Mesenteric fat pad (tissue), 1 donor: ENCODE results near the gene BAIAP2. TPM values are rescaled to one million over a fixed set of nuclear protein-coding genes. Genes with fewer than 3 reads are reported as not detected.

ENCODE experiments used
- DNase-seq: peaks from one replicate; pipeline ENCODE4 v3.0.0-alpha.2; 2020; ENCODE audit warnings: low spot score
- long read RNA-seq: library from polyadenylated mRNA; unstranded; transcript quantifications from one replicate; pipeline ENCODE4 v2.0.0, GENCODE V29; 2020
- total RNA-seq: library from RNA; stranded (reverse); fragmentation: NEBNext Ultra II Directional; extraction: Animal tissue kit (Norgen Biotek cat#: 25700); gene quantifications from one replicate; pipeline ENCODE4 v1.2.1, GENCODE V29; 2021
- donor health status: DM: yes; HTN: yes; CAD: no.

BAIAP2 gene
- 24.6 TPM for total RNA-seq
- long read RNA-seq, partial matches to known transcripts = 12 of 30 reads
- long read RNA-seq, other reads (novel, unspliced or antisense) = 14 of 30 reads

GRCh38 chr17:81034779-81035520 lies at the start of gene BAIAP2:
TSS of gene BAIAP2 (plus strand) at chr17:81035151. CDS start at chr17:81035255, 104 bp downstream.
- peak; percentile 99 for DNase-seq

GRCh38 chr17:80986046-80986445 lies 48.9 kb upstream of the BAIAP2 start:
- DNase-seq = no peak

GRCh38 chr17:80986816-80987475 lies 48.0 kb upstream of the BAIAP2 start:
- no peak for DNase-seq

GRCh38 chr17:80987941-80988461 lies 47.0 kb upstream of the BAIAP2 start:
- no peak for DNase-seq

- DNase-seq = no peak
Observed at GRCh38 chr17:80989586-80989913, 45.4 kb upstream of the BAIAP2 start.

- DNase-seq = no peak
Observed at GRCh38 chr17:80990921-80991644, 43.9 kb upstream of the BAIAP2 start.

GRCh38 chr17:80991645-80992076 lies 43.3 kb upstream of the BAIAP2 start, which contains the start of gene CHMP6:
TSS of gene CHMP6 (plus strand) at chr17:80991841. CDS start at chr17:80991919, 78 bp downstream.
- no peak for DNase-seq

- no peak for DNase-seq
Observed at GRCh38 chr17:80992077-80992947, 42.6 kb upstream of the BAIAP2 start.

GRCh38 chr17:80992948-80993624 lies 41.9 kb upstream of the BAIAP2 start:
- DNase-seq = no peak

GRCh38 chr17:80995131-80995530 lies 39.8 kb upstream of the BAIAP2 start:
- DNase-seq = no peak

- no peak for DNase-seq
Observed at GRCh38 chr17:80996422-80997305, 38.3 kb upstream of the BAIAP2 start.

- DNase-seq = no peak
Observed at GRCh38 chr17:80997424-80998117, 37.4 kb upstream of the BAIAP2 start.

- DNase-seq = no peak
Observed at GRCh38 chr17:80998118-80998747, 36.7 kb upstream of the BAIAP2 start.

GRCh38 chr17:80998748-80999535 lies 36.0 kb upstream of the BAIAP2 start:
- no peak for DNase-seq

- no peak for DNase-seq
Observed at GRCh38 chr17:80999536-81000333, 35.2 kb upstream of the BAIAP2 start.

- no peak for DNase-seq
Observed at GRCh38 chr17:81000334-81000630, 34.7 kb upstream of the BAIAP2 start.
